EL (cell line): Measurements from ENCODE around the gene HK3.

Experiments used
- DNase-seq: peaks from one replicate; pipeline ENCODE4 v3.0.0-alpha.2; 2016

The HK3 gene

DNA sequence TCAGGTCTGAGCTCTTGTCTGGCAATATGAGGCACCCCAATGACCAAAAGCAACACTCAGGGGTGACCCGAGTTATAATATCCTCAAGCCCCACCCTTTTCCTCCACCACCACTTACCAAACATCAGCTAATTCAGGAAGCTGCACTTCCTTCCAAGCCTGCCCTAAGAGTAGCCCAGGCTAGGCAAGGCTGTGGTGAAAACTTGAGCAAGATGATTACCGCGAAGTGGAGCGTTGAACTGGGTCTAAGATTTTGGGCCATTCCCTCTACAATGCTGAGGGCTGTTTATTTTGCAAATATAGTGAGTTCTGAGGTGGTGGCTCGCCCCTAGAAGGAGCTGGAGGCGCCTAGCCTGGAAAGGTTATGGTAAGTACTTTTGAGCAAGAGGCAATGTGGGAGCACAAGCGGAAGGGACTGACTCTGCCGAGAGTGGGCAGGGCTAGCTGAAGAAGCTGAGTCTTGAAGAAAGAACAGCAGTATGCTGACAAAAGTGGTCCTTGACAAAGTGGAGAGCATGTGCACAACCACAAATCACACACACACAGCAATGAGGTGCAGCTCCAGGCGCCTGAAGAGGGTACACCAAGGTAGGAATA lies at the start of gene HK3:
HK3 (minus strand) TSS at position 51 of the 596 bp plus-strand sequence. CDS start 3,187 bp downstream, outside the sequence.
- no peak for DNase-seq

DNA sequence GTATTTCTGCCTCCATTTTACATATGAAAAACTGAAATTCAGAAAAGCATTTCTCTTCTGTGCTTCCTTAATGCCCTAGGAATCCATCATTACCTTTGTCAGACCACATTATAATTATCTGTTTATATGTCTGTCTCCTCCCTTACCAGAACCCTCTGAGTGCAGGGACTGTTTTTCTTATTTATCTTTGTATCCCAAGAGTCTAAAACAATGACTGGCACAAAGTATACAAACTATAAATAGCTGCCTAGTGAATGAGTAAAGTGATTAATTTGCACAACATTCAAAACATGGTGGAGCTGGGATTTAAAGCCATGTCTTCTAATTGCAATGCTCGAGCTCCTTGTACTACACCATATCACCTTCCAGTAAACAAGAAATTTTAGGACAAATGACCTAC lies 49.3 kb upstream of the HK3 start:
- DNase-seq: no peak

DNA sequence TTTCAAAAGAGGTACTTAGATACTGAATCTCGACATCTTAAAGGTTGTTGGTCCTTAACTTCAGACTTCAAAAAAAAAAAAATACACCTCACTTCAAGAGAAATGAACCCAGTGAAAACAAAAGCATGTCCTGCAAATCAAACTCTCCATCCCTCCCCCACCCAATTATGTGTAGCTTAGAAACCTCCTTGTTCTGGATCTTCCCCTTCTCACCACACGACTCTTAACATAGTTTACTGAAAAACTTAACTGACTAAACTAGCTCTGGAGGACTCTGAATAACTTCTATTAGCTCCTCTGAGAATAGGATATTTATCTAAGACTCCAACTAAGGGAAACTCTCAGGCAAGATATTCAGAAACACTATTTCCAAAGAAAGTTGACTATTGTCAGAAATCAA lies 48.7 kb upstream of the HK3 start:
- no peak for DNase-seq

- DNase-seq: no peak
Measured at GRCh38 chr5:176944268-176944667, 45.1 kb upstream of the HK3 start.

- no peak for DNase-seq
Measured at GRCh38 chr5:176943816-176944215, 44.7 kb upstream of the HK3 start.

- no peak for DNase-seq
Measured at GRCh38 chr5:176941951-176942350, 42.8 kb upstream of the HK3 start.

GRCh38 chr5:176938472-176938871 lies 39.3 kb upstream of the HK3 start:
- no peak for DNase-seq

GRCh38 chr5:176935017-176935416 lies 35.9 kb upstream of the HK3 start:
- DNase-seq: no peak

GRCh38 chr5:176934309-176934930 lies 35.3 kb upstream of the HK3 start:
- no peak for DNase-seq

- no peak for DNase-seq
Measured at GRCh38 chr5:176929654-176930053, 30.5 kb upstream of the HK3 start.

DNA sequence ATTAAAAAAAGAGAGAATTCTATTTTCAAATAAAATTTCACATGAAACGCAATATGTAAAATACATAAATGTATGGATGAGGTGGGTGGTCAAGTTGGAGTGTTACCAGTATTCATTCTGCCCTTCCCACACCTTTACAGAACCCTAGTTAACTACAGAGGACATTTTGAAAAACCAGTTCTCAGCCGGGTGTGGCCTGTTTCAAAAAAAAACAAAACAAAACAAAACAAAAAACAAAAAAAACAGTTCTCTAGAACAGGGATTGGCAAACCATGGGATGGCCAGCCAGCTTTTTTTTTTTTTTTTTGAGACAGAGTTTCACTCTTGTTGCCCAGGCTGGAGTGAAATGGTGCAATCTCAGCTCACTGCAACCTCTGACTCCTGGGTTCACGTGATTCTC lies 28.4 kb upstream of the HK3 start:
- DNase-seq: no peak

DNA sequence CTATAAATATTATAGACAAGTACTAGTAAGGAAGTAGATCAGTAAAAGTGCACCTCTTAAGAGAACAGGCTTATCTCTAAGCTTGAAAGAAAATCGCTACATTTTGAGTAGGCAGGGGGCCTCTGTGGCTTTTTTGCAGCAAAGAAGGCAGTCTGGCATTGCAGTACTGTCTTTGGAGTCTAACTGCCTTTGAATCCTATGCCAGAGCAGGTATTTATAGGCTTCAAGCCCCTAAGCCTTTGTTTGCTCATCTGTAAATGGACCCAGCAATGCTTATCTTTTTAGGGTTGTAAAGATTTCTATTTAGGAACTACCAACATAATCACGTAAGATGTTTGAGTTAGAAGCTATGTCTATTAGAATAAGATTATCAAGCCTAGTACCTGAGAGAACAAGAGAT lies 23.7 kb upstream of the HK3 start:
- no peak for DNase-seq

GRCh38 chr5:176921714-176922113 lies 22.6 kb upstream of the HK3 start:
- no peak for DNase-seq

- no peak for DNase-seq
Measured at GRCh38 chr5:176918613-176919012, 19.5 kb upstream of the HK3 start.

- DNase-seq: no peak
Measured at GRCh38 chr5:176916337-176916736, 17.2 kb upstream of the HK3 start.

DNA sequence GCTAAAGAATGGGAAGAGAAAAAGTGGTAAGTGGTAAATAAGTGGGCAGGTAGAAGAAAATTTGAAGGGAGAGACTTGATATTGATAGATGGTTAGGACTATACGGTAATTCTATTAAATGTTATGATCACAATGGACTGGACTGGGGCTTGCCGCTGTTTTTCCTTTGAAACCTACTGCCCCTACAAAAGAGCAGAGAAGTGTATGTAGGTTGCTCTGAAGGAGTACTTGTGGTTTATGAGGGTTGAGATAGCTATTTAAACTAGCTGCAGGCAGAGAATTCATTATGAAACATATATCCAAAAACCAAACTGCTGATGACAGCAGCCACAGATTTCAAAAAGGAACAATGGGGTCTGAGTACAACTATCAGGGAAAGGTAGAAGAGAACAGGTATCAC lies 16.8 kb upstream of the HK3 start:
- DNase-seq: no peak

- no peak for DNase-seq
Measured at GRCh38 chr5:176912115-176912514, 13.0 kb upstream of the HK3 start.

- DNase-seq: no peak
Measured at GRCh38 chr5:176908675-176909368, 9.7 kb upstream of the HK3 start.

DNA sequence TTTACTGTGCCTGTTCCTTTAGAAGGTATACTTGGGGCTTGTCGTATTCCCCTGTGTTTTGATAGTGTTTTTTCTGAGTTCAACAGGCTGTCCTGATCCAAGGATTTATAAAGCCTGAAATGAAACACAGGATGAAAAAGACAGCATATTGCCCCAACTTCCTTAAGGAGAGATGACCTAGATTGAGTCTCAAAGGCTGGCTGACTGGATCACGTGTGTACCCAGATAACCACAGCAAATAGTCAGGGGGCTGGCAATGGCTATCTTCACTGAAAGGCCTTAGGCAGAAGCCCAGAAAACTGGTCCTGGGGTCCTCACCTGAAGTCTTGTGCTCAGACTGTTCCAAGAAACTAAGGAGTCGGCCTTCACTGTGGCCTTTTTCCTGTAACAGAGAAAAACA lies 7.7 kb upstream of the HK3 start:
- no peak for DNase-seq

DNA sequence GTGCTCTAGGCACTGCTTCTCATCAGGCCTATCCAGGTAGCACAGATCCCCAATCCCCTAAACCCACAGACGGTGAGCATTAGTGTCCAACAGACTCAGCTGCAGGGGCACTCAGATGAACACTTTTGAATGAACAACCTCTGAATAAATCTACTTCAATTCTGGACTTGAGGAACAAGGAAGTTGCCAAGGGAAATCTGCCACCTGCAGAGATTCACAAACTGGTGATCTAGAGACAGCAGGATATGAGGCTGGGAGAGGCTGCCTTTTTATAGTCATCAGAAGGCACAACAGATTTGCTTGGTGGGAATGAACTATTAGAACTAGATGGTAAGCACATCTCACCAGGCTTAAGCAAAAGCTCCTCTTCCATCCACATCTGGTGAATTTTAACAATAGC lies 7.0 kb upstream of the HK3 start:
- DNase-seq: no peak

GRCh38 chr5:176904276-176904675 lies 5.1 kb upstream of the HK3 start:
- no peak for DNase-seq

- DNase-seq: no peak
Measured at GRCh38 chr5:176902911-176903664, 3.9 kb upstream of the HK3 start.

- no peak for DNase-seq
Measured at GRCh38 chr5:176902102-176902814, 3.1 kb upstream of the HK3 start.
